SK-N-SH treated with all-trans-retinoic acid at 6 μM for 48 hours (cell line): ENCODE measurements around the gene GPSM3.

Source experiments
- ATAC-seq: fragments of 200-7000 bp; cut with Tn5 transposase; 3 replicates; pipeline ENCODE4 v1.9.1; 2020; ENCODE audit warnings: mild to moderate bottlenecking, moderate library complexity
- ARNTL ChIP-seq: fragments of 450-650 bp; formaldehyde crosslinking; IDR thresholded peaks from 2 replicates; pipeline ENCODE4 v1.5.0; 2020; ENCODE audit warnings: low read depth, mild to moderate bottlenecking, moderate library complexity, borderline replicate concordance
- BACH2 ChIP-seq: fragments of 250-450 bp; sonication (Bioruptor Pico); IDR thresholded peaks from 2 replicates; pipeline ENCODE4 v1.9.0; 2021; ENCODE audit warnings: mild to moderate bottlenecking, borderline replicate concordance
- CREB5 ChIP-seq: fragments of 250-450 bp; sonication (Bioruptor Pico); IDR thresholded peaks from 2 replicates; pipeline ENCODE4 v1.5.1; 2020; ENCODE audit warnings: low read depth, mild to moderate bottlenecking, moderate library complexity
- CSDC2 ChIP-seq: fragments of 250-450 bp; sonication (Bioruptor Pico); IDR thresholded peaks from 2 replicates; pipeline ENCODE4 v1.5.0; 2020; ENCODE audit warnings: mild to moderate bottlenecking, moderate library complexity
- ESRRG ChIP-seq: fragments of 250-450 bp; sonication (Bioruptor Pico); IDR thresholded peaks from 2 replicates; pipeline ENCODE4 v1.6.1; 2021; ENCODE audit warnings: mild to moderate bottlenecking
- GLIS3 ChIP-seq: fragments of 250-450 bp; sonication (Bioruptor Pico); IDR thresholded peaks from 2 replicates; pipeline ENCODE4 v1.5.0; 2020; ENCODE audit warnings: mild to moderate bottlenecking, moderate library complexity
- ISL1 ChIP-seq: fragments of 250-450 bp; sonication (Bioruptor Pico); IDR thresholded peaks from 2 replicates; pipeline ENCODE4 v2.1.2; 2022; ENCODE audit warnings: mild to moderate bottlenecking, moderate library complexity
- OSR1 ChIP-seq: fragments of 250-450 bp; sonication (Bioruptor Pico); IDR thresholded peaks from 2 replicates; pipeline ENCODE4 v1.8.0; 2022; ENCODE audit warnings: moderate library complexity, mild to moderate bottlenecking, inconsistent platforms
- PATZ1 ChIP-seq: fragments of 250-450 bp; sonication (Bioruptor Pico); IDR thresholded peaks from 2 replicates; pipeline ENCODE4 v1.8.0; 2020; ENCODE audit warnings: mild to moderate bottlenecking, moderate library complexity, borderline replicate concordance
- POU6F1 ChIP-seq: fragments of 250-450 bp; sonication (Bioruptor Pico); IDR thresholded peaks from 2 replicates; pipeline ENCODE4 v1.8.0; 2021; ENCODE audit warnings: low read depth, mild to moderate bottlenecking, moderate library complexity, borderline replicate concordance
- PPARA ChIP-seq: fragments of 250-450 bp; sonication (Bioruptor Pico); IDR thresholded peaks from 2 replicates; pipeline ENCODE4 v1.5.0; 2020; ENCODE audit warnings: mild to moderate bottlenecking, borderline replicate concordance
- RARB ChIP-seq: fragments of 250-450 bp; sonication (Bioruptor Pico); IDR thresholded peaks from 2 replicates; pipeline ENCODE4 v1.8.0; 2021; ENCODE audit warnings: mild to moderate bottlenecking, moderate library complexity
- SNAI2 ChIP-seq: fragments of 250-450 bp; sonication (Bioruptor Pico); IDR thresholded peaks from 2 replicates; pipeline ENCODE4 v1.5.0; 2020; ENCODE audit warnings: mild to moderate bottlenecking, moderate library complexity
- TCF4 ChIP-seq: fragments of 250-450 bp; sonication (Bioruptor Pico); IDR thresholded peaks from 2 replicates; pipeline ENCODE4 v1.8.0; 2021; ENCODE audit warnings: mild to moderate bottlenecking, moderate library complexity, borderline replicate concordance
- TOX ChIP-seq: fragments of 250-450 bp; sonication (Bioruptor Pico); IDR thresholded peaks from 2 replicates; pipeline ENCODE4 v1.8.0; 2021; ENCODE audit warnings: mild to moderate bottlenecking, moderate library complexity, borderline replicate concordance
- TSHZ2 ChIP-seq: fragments of 250-450 bp; sonication (Bioruptor Pico); IDR thresholded peaks from 2 replicates; pipeline ENCODE4 v1.5.0; 2020; ENCODE audit warnings: mild to moderate bottlenecking, moderate library complexity
- ZC3H10 ChIP-seq: fragments of 250-450 bp; sonication (Bioruptor Pico); IDR thresholded peaks from 2 replicates; pipeline ENCODE4 v1.5.1; 2021; ENCODE audit warnings: mild to moderate bottlenecking, moderate library complexity
- ZFP3 ChIP-seq: fragments of 250-450 bp; sonication (Bioruptor Pico); IDR thresholded peaks from 2 replicates; pipeline ENCODE4 v1.5.0; 2020; ENCODE audit warnings: mild to moderate bottlenecking, moderate library complexity
- ZFP30 ChIP-seq: fragments of 450-650 bp; formaldehyde crosslinking; IDR thresholded peaks from 2 replicates; pipeline ENCODE4 v1.5.0; 2022; ENCODE audit warnings: mild to moderate bottlenecking, moderate library complexity
- ZNF565 ChIP-seq: fragments of 450-650 bp; formaldehyde crosslinking; conservative IDR thresholded peaks from 2 replicates; pipeline ENCODE4 v1.5.0; 2020; ENCODE audit warnings: low read depth, mild to moderate bottlenecking, moderate library complexity
- ZNF70 ChIP-seq: fragments of 450-650 bp; formaldehyde crosslinking; IDR thresholded peaks from 2 replicates; pipeline ENCODE4 v1.5.0; 2020; ENCODE audit warnings: mild to moderate bottlenecking, moderate library complexity
- ZNF8 ChIP-seq: fragments of 450-650 bp; formaldehyde crosslinking; IDR thresholded peaks from 2 replicates; pipeline ENCODE4 v1.5.0; 2020; ENCODE audit warnings: mild to moderate bottlenecking, moderate library complexity

Gene GPSM3

GRCh38 chr6:32168807-32169591 lies 23.4 kb downstream of the GPSM3 start:
- ATAC-seq: 0 out of 3 replicates have a peak, but pooled peaks have one; percentile 11
- TF ChIP-seq ARNTL (no peak), ZFP3 (CRISPR knock-in tag) (no peak), CREB5 (CRISPR knock-in tag) (no peak), TSHZ2 (CRISPR knock-in tag) (no peak), RARB (no peak), ZC3H10 (CRISPR knock-in tag) (no peak), ZNF565 (CRISPR knock-in tag) (no peak), OSR1 (no peak), PPARA (no peak), ZNF70 (CRISPR knock-in tag) (no peak), PATZ1 (CRISPR knock-in tag) (no peak), ESRRG (CRISPR knock-in tag) (no peak)

GRCh38 chr6:32168350-32168749 lies 24.1 kb downstream of the GPSM3 start:
- TF ChIP-seq ZC3H10 (CRISPR knock-in tag) (no peak), PPARA (no peak), ISL1 (CRISPR knock-in tag) (no peak), ZNF565 (CRISPR knock-in tag) (no peak), POU6F1 (CRISPR knock-in tag) (no peak), PATZ1 (CRISPR knock-in tag) (no peak), ZFP30 (CRISPR knock-in tag) (no peak), SNAI2 (CRISPR knock-in tag) (no peak), RARB (no peak), ESRRG (CRISPR knock-in tag) (no peak), BACH2 (CRISPR knock-in tag) (no peak), GLIS3 (CRISPR knock-in tag) (no peak), ZNF70 (CRISPR knock-in tag) (no peak), OSR1 (no peak)
- TF ChIP-seq, all 23 proteins: peak for 0
- no peak for ATAC-seq

- ATAC-seq: no peak
- TF ChIP-seq GLIS3 (CRISPR knock-in tag) (no peak), ZNF70 (CRISPR knock-in tag) (no peak), ZFP30 (CRISPR knock-in tag) (no peak), TOX (CRISPR knock-in tag) (no peak), ZFP3 (CRISPR knock-in tag) (no peak), ZNF565 (CRISPR knock-in tag) (no peak), TSHZ2 (CRISPR knock-in tag) (no peak), CREB5 (CRISPR knock-in tag) (no peak), ZNF8 (CRISPR knock-in tag) (no peak), CSDC2 (CRISPR knock-in tag) (no peak), OSR1 (no peak), BACH2 (CRISPR knock-in tag) (no peak), ARNTL (no peak), ESRRG (CRISPR knock-in tag) (no peak), SNAI2 (CRISPR knock-in tag) (no peak), TCF4 (CRISPR knock-in tag) (no peak)
Observed at GRCh38 chr6:32167761-32168262, 24.6 kb downstream of the GPSM3 start.
